ENCODE results near the gene BPIFB6. TPM values are rescaled to one million over a fixed set of nuclear protein-coding genes. Genes with fewer than 3 reads are reported as not detected.

The BPIFB6 gene
- total RNA-seq, 2 donors from 2014 or later, result not detected

DNA sequence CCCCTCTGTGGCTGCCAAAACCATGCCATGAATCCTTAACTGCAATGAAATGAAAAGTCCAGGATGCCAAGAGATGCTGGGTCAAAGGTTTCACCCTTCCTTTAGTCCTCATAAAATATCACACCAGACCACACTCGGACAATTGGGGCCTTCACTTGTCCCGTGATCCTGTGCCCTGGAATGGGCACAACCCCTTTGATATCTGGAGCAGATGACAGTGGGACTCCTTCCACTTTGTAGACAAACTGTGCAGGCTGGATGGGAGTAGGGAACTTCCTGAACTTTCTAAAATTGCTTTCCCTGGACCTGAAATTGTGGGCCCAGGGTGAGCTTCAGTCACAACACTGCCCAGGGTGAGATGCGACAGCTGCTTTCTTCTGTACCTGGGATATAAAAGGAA is 9.6 kb upstream of the BPIFB6 start:
- intact Hi-C loops (cut with DNase I), result no loop called here
- TF ChIP-seq, protein P1, sequence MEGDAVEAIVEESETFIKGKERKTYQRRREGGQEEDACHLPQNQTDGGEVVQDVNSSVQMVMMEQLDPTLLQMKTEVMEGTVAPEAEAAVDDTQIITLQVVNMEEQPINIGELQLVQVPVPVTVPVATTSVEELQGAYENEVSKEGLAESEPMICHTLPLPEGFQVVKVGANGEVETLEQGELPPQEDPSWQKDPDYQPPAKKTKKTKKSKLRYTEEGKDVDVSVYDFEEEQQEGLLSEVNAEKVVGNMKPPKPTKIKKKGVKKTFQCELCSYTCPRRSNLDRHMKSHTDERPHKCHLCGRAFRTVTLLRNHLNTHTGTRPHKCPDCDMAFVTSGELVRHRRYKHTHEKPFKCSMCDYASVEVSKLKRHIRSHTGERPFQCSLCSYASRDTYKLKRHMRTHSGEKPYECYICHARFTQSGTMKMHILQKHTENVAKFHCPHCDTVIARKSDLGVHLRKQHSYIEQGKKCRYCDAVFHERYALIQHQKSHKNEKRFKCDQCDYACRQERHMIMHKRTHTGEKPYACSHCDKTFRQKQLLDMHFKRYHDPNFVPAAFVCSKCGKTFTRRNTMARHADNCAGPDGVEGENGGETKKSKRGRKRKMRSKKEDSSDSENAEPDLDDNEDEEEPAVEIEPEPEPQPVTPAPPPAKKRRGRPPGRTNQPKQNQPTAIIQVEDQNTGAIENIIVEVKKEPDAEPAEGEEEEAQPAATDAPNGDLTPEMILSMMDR (IDR thresholded peaks at IDR 0.05), result no peak
- Histone ChIP-seq H3K27ac (no peak overlapping the region), H3K36me3 (no peaks in the 10 kb centered on the region), H3K9ac (ENCODE audit: low read depth in 2 of 2, low read length in 2 of 2) (no peak overlapping the region), H3K4me1 (no peaks in the 10 kb centered on the region), H3K4me3 (no peak overlapping the region), H3K9me3 (no peaks in the 10 kb centered on the region), H3K27me3 (no peaks in the 10 kb centered on the region)
- DNase-seq, result no peak

DNA sequence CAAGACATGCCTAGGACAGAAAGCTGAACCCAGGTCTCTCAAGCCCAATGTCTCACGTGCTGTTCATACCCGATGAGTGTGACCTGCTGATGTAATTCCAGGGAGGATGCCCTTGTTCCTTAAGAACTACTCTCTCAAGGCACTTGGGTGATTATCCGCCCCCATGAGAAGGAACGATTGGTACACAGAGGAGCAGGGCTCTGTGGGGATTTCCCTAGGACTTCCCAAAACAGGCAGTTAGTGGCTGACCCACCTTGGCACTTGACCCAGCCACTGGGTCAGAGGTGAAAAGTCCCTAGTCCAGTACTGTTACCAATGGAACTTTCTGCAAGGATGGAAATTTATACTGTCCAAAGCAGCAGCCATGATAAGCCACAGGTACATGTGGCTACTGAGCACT is 9.2 kb upstream of the BPIFB6 start:
- Histone ChIP-seq H3K4me3 (no peak overlapping the region), H3K27ac (no peak overlapping the region), H3K9me3 (no peaks in the 10 kb centered on the region), H3K9ac (ENCODE audit: low read depth in 2 of 2, low read length in 2 of 2) (no peak overlapping the region), H3K4me1 (no peaks in the 10 kb centered on the region), H3K27me3 (no peaks in the 10 kb centered on the region), H3K36me3 (no peaks in the 10 kb centered on the region)
- DNase-seq, result no peak
- intact Hi-C loops (cut with DNase I), result no loop called here
- TF ChIP-seq, protein P1 (IDR thresholded peaks at IDR 0.05), result no peak

DNA sequence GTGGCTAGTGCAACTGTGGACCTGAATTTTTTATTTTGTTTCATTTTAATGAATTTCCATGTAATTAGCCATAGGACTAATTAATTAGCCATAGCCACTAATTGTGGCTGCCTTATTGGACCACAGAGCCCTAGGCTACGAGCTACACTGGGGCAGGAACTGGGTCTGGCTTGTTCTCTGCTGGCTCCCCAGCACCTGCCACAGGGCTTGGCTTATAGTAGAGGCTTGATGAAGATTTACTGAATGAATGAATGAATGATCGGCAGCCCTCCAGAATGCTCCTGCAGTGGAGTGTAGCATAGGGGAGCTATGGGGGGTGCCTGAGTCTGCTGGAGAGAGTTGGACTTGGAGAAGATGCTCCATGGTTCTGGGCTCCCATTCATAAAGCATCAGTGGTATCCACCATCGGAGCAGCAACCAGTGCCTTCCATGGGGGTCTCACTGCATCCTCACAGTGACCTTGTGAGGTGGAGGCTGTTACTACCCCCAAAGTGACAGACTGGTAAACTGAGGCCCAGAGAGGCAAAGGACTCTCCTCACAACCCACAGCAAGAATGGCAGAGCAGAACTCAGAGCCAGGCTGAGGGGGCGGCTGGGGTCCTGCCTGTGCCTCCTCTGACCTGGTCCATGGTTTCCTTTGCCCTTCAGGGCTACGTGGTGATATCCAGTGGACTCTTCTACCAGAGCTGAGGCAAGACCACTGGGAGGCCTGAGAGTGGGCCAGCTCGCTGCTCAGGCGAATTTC is 8.6 kb upstream of the BPIFB6 start:
- H3K27me3 ChIP-seq, result no peaks in the 10 kb centered on the region
- intact Hi-C loops (cut with DNase I), result no loop called here
- no peak overlapping the region for H3K27ac ChIP-seq
- no peaks in the 10 kb centered on the region for H3K36me3 ChIP-seq
- no peak overlapping the region for H3K9ac ChIP-seq (ENCODE audit: low read depth in 2 of 2, low read length in 2 of 2)
- H3K4me3 ChIP-seq, result no peak overlapping the region
- DNase-seq, result no peak
- no peaks in the 10 kb centered on the region for H3K9me3 ChIP-seq
- no peaks in the 10 kb centered on the region for H3K4me1 ChIP-seq
- TF ChIP-seq, protein P1 (IDR thresholded peaks at IDR 0.05), result no peak

DNA sequence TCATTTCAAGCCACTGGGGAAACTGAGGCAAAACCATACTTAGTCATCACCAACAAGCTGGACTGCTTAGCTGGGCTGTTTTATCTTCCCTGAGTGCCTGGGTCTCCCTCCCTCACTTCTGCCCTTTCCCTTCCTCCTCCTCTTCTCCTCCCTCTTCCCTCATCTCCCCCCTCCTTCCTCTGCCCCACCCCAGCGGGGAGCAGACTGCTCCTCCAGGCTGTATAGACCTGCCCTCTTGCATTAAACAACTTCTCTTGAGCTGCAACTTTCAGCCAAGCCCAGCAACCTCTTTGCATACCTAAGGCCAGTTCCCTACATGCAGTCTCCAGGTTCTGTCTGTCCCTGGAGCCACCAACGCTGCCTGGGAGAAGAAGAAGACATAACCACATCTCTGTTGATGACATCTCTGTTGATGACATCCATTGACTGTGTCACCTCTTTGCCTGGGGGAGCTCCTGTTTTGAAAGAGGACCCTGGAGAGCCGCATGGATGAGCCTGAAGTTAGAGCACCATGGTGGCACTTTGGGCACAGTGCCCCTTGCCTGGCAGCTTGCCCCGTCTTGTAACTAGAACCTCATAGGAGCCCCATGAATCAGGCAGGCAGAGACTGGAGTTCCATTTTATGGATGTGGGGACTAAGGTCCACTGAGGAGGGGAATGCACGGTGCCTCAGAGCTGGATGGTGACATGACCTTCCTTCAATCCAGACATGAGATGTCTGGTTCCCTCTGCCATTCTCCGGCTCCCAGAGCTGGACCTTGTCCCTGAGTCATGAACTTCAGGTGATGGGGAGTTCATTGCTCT is 7.8 kb upstream of the BPIFB6 start:
- intact Hi-C loops (cut with DNase I), result no loop called here
- TF ChIP-seq, protein P1 (IDR thresholded peaks at IDR 0.05), result no peak
- H3K4me3 ChIP-seq, result no peak overlapping the region
- H3K27ac ChIP-seq, result no peak overlapping the region
- no peaks in the 10 kb centered on the region for H3K4me1 ChIP-seq
- no peaks in the 10 kb centered on the region for H3K36me3 ChIP-seq
- H3K9ac ChIP-seq (ENCODE audit: low read depth in 2 of 2, low read length in 2 of 2), result no peak overlapping the region
- H3K9me3 ChIP-seq, result no peaks in the 10 kb centered on the region
- no peaks in the 10 kb centered on the region for H3K27me3 ChIP-seq
- DNase-seq, result no peak

DNA sequence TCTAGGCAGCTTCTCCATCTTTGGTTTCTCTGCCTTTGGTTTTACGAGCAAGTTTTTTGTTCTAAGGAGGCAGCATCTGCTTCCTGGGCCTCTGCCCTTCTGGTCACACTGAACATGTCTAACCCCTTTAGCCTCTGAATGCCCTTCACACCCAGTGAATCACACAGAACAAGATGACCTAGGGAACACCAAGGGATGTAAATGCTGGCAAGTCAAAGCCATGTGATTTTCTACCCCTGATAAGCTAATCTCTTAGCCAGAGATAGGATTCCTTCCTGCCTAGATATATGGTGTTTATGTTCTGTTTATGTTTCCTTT is 7.2 kb upstream of the BPIFB6 start:
- intact Hi-C loops (cut with DNase I), result no loop called here
- Histone ChIP-seq H3K27ac (no peak overlapping the region), H3K4me3 (no peak overlapping the region), H3K36me3 (no peaks in the 10 kb centered on the region), H3K4me1 (no peaks in the 10 kb centered on the region), H3K9me3 (no peaks in the 10 kb centered on the region), H3K27me3 (no peaks in the 10 kb centered on the region), H3K9ac (ENCODE audit: low read depth in 2 of 2, low read length in 2 of 2) (no peak overlapping the region)
- no peak for DNase-seq
- TF ChIP-seq, protein P1 (IDR thresholded peaks at IDR 0.05), result no peak
